ENCODE results near the gene TAF12.

- TF ChIP-seq, protein P1, sequence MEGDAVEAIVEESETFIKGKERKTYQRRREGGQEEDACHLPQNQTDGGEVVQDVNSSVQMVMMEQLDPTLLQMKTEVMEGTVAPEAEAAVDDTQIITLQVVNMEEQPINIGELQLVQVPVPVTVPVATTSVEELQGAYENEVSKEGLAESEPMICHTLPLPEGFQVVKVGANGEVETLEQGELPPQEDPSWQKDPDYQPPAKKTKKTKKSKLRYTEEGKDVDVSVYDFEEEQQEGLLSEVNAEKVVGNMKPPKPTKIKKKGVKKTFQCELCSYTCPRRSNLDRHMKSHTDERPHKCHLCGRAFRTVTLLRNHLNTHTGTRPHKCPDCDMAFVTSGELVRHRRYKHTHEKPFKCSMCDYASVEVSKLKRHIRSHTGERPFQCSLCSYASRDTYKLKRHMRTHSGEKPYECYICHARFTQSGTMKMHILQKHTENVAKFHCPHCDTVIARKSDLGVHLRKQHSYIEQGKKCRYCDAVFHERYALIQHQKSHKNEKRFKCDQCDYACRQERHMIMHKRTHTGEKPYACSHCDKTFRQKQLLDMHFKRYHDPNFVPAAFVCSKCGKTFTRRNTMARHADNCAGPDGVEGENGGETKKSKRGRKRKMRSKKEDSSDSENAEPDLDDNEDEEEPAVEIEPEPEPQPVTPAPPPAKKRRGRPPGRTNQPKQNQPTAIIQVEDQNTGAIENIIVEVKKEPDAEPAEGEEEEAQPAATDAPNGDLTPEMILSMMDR (IDR thresholded peaks at IDR 0.05): no peak
- no peak for TF ChIP-seq POLR2A (IDR thresholded peaks at IDR 0.05)
- TF ChIP-seq POLR2AphosphoS5 (IDR thresholded peaks at IDR 0.05; ENCODE audit: insufficient read depth in 1 of 2, low read depth in 1 of 2): no peak
These were observed 3.2 kb upstream of the TAF12 start for GRCh38 chr1:28646040-28646439.
